Kidney tubule cell (primary cell): Measurements from ENCODE around the gene LSMEM2.

Source experiments
- DNase-seq: peaks from one replicate; pipeline ENCODE4 v3.0.0-alpha.2; 2018; ENCODE audit warnings: low spot score

LSMEM2 gene

GRCh38 chr3:50322386-50323091 lies 43.7 kb downstream of the LSMEM2 start, which contains the start of gene HYAL2:
HYAL2 (minus strand) TSS chr3:50322745; CDS start chr3:50320489, 2,256 bp downstream.
- DNase-seq, result no peak

- DNase-seq, result no peak
Observed at GRCh38 chr3:50323092-50323600, 44.3 kb downstream of the LSMEM2 start.

- DNase-seq, result no peak
Observed at GRCh38 chr3:50323614-50324199, 44.8 kb downstream of the LSMEM2 start.

GRCh38 chr3:50324351-50325112 lies 45.6 kb downstream of the LSMEM2 start:
- peak; percentile 69 for DNase-seq

- DNase-seq, result no peak
Observed at GRCh38 chr3:50325113-50325480, 46.2 kb downstream of the LSMEM2 start.

DNA sequence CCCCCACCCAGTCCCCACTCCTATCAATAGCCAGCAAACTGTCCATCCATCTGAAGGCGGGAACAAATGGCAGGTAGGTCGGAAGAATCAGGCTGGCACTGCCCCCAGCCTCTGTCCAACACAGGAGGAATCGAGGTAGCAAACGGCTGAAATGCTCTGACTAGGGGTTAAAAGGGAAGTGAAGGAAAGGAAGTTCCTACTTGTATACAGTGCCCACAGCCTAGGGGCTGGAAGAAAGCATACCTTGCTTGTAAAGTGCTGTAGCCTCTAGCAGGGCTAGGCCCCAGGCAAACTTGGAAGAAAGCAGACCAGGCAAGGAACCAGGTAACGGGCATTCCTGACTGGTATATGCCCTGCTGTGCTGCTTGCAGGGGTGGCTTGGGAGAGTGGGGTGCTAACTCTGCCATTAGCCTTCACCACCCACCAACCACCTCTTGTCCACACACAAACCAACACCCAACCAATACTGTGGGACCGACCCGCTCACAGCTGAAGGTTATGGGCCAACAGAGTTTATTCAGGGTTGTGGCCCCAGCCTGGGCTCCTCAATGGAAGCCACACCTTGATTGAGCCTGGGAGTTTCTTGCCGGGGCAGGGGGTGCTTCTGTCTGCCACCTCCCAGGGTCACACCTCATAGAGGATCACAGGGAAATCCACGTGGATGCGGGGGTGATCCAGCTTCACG lies 46.8 kb downstream of the LSMEM2 start:
- no peak for DNase-seq

DNA sequence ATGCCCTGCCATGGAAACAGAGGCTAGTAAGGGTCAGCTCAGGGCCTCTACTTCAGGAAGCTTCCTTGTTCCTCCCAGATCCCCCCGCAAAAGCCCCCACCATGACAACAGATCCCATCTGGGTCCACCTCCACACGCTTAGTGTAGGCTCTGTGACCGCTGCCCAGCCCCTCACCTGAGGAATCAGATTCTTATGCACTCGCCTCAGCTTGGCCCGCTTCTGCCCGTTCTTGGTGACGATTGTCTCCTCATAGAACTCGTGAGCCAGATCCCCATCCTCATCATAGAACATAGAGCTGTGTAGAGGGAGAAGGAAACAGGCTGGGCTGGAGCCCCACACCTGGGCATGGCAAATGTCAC lies 47.3 kb downstream of the LSMEM2 start:
- DNase-seq, result no peak

DNA sequence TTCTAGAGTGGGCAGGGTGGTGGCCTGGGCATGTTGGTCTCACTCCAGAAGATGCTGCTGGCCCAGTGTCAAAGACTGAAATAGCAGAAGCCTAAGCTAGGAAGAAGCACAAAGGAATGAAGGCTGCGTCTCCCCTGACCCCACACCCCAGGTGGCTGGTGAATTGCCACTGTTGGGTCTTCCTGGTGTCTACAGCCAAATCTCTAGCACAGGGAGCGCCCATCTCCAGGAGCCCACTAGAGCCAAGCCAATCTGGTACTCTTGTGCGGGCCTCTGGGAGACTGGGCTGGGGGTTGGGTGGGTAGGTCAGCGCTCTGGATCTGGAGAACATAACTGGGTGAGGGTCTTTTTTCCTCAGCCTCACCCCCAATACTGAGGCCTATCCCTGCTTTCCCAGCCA lies 48.2 kb downstream of the LSMEM2 start:
- DNase-seq, result no peak

GRCh38 chr3:50327943-50328691 lies 49.2 kb downstream of the LSMEM2 start, which contains the start of gene TUSC2:
TUSC2 (minus strand) TSS chr3:50328223; CDS start chr3:50328099, 124 bp downstream.
- DNase-seq, result peak; percentile 97

DNA sequence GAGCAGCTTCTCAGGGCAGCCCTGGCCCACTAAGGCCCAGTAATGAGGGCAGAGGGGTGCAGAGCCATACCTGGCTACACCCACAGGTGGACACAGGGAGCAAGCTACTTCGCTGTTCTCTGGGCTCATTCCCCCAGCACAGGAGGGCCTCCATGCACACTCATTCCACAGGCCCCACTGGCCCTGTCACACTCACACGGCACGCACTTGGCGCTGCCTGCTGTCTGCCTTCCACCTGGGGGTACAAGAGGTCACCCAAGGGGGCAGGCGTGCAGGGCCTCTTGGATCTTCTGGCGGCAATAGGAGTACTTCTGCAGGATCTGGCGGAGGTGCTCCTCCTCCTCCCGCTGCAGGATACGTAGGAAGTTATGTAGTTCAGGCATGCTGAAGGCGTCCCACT lies 51.4 kb downstream of the LSMEM2 start:
- DNase-seq, result no peak

- DNase-seq, result no peak
Observed at GRCh38 chr3:50331364-50331907, 52.5 kb downstream of the LSMEM2 start.

- DNase-seq, result no peak
Observed at GRCh38 chr3:50333744-50334328, 54.9 kb downstream of the LSMEM2 start.

- DNase-seq, result no peak
Observed at GRCh38 chr3:50334339-50335075, 55.6 kb downstream of the LSMEM2 start.

- no peak for DNase-seq
Observed at GRCh38 chr3:50336452-50337174, 57.7 kb downstream of the LSMEM2 start.

DNA sequence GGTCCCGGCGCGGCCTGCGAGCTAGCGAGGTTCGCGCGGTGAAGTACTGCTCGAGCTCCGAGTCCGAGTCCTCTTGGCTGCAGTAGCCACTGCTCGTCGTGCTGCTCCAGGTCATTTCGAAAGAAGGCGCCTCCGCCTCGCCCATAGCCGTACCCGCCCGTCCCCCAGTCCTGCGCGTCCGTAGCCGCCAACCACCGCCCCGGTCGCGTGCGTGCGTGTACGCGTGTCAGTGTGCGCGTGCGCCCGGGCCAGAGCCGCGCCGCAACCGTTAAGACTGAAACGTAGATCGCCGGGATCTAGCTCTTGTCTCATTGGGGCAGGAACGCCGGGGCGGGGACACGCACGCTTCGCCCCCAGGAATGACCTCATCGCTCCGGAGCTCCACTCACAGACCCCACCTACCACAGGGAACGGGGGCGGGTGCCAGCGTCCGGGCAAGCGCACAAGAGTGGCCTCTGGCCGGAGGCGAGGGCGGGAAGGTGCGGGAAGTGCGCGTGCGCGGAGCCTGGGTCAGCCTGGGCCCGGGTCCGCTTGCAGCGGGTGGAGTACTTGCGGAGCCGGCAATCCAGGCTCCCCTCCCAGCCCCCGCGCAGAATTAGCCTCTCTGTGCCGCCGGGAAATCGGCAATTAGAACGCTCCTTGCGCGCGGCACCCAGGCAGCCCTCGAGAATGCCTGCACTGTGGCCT lies 58.4 kb downstream of the LSMEM2 start:
- DNase-seq, result peak; percentile 99
